Activated CD4-positive, CD25-positive, alpha-beta regulatory T cell treated with anti-CD3 and anti-CD28 coated beads, Interleukin-2, amount 50 U/mL, for 16 hours (primary cell): ENCODE results near the gene PTBP3.

ENCODE experiments used
- DNase-seq: peaks from one replicate; pipeline ENCODE4 v3.0.0-alpha.2; 2020; ENCODE audit warnings: low read depth, low spot score

Gene PTBP3

DNA sequence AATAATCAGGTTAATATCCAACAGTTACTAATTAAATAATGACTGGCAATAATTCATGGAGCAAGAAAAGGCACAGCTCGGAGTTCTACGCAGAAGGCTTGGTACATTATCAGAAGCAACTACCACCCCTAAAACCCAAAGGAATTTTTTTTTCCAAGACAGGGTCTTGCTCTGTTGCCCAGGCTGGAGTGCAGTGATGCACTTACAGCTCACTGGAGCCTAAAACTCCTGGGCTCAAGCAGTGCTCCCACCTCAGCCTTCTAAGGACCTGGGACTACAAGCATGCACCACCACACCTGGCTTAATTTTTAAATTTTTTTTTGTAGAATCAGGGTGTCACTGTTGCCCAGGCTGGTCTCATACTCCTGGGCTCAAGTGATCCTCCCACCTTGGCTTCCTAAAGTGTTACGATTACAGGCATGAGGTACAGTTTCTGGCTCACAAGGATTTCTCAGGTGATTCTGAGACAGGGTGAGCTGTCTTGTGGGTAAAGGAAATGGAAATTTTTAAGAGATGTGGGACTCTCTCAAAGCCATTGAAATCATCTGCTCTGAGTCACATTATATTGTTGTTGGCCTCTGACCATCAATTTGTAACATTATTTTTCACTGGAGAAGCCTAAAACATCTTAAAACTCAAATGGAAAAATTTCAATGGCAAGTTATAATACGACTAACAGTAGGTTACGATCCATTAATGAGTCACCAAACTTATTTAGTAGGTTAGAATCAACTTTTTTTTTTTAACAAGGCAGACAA, 26.8 kb upstream of the PTBP3 start:
- DNase-seq, result no peak

DNA sequence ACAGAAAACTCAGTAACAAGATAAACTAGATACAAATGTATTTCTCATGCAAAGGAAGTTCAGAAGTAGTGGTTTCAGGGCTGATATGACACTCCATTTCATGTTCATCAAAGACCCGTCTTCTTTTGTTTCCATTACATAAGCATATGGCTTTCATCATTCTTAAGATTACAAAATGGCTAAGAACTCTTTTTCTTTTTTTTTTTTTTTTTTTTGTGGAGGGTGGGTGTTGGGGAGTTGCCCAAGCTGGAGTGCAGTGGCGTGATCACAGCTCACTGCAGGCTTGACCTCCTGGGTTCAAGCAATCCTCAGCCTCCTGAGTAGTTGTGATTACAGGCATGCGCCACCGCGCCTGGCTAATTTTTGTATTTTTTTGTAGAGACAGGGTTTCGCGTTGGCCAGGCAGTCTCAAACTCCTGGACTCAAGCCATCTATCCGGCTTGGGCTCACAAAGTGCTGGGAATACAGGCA, 22.0 kb upstream of the PTBP3 start:
- no peak for DNase-seq

DNA sequence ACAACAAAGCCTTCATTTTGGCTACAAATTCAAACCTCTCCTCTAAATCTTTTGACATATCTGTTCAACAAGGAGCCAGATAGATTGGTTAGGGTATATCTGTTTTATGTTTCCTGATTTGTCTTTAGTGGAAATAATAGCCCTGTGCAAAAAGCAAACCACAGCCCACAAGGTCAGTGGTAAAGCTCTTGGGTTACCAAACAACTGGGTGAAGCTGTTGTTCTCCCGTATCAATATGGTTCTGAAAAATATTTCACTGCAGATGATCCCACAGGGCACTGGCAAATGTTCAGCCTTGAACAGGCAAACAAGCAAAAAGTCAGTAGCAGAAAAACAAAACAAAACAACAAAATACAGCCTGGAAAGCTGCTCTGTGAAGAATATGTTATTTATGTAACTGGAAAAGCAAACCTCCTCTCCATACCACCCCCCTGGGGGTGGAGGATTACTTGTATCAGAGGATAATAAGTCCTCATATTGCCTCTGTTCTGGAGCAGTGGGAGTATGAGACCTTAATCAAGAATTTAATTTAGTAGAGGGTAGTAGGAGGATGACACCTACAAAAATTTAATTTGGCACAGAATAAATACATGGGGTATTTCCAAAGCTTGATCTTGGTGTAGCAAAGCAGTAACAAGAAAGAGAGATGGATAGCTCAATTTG, 20.8 kb upstream of the PTBP3 start:
- no peak for DNase-seq

DNA sequence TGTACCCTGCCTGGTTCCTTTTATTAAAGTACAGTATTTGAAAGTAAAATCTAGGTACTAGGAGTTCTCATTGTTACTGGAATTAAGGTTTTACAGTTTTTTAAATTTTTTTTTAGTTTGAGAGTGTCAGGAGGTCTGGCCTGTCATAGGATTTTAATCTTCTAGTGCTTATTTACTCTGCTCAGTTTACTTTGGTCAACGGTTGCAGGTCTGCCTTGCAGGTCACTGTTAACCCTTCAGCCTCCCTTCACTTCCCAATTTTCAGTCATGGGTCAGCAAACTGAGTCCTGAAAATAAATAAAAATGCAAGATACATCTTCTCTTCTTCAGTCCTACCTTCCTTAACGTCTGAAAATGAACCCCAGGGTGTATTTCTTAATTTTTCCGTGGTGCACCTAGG, 18.8 kb upstream of the PTBP3 start:
- no peak for DNase-seq

DNA sequence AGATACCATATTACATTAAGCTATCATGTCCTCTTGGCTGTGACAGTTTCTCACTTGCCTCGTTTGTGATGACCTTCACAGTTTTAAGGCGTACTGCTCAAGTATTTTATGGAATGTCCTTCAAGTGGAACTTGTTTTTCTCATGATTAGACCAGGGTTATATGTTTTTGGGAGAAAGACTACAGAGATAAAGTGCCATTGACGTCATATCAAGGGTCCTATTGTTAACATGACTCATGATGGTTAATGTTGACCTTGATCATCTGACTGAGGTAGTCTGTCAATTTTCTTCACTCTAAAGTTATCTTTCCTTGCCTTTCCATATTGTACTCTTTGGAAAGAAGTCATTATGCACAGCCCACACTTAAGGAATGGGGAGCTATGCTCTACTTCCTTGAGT, 17.8 kb upstream of the PTBP3 start:
- DNase-seq, result no peak

DNA sequence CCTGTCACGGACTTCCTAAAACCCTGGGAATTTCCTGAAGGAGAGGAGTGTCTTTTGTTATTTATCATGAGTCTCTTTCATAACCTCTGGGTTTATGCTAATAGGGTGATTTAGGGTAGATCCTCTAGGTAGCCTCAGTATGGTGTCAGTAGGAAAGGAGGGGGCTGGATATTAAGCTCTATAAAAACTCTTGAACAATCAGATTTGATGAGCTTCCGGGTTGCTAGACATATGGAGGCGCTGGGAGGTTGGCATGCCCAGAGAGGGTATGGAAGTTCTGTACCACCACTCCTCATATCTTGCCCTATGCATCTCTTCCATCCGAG, 15.6 kb upstream of the PTBP3 start:
- DNase-seq, result no peak

DNA sequence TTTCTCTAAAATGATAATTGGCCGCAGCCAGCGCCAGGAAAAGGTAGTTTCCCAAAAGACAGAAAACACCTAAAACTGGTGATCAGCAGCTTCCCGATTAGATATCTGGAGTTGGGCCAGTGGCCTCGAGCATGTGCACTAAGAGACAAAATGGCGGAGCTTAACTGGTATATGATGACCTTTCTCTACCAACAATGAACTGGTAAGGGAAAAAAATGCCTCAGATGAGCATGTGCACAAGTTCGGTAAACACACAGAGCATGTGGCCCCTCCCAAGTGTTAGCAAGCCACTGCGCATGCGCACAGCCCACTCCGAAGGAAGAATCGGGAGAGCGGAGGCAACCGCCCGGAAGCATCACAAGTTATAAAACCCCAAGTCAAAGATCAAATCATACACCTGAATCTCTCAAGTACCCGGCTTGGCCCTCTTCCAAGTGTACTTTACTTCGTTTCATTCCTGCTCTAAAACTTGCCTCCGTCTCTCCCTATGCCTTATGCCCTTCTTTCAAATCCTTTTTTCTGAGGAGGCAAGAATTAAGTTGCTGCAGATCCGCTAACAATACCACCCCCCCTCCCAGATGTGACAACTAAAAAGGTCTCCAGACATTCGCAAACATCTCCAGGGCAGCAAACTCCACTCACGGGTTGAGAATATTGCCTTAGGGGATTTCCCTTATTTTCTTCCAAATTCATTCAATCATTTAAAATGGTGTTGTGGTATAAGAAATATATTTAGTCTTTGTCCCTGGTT, 15.0 kb upstream of the PTBP3 start:
- DNase-seq, result peak; percentile 26

DNA sequence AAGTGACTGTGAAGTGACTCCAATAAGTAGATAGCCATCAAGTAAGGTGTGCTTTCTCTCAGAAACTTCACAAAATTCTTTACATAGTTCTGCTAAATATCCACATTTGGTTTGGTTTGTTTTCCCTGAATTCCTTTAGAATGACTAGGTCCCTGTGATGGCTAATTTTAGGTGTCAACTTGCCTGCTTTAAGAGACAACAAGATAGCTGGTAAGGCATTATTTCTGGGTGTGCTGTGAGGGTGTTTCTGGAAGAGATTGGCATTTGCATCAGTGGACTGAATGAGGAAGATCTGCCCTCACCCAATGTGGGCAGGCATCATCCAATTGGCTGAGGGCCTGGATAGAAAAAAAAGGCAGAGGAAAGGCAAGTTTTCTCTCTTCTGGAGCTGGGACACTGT, 8.3 kb upstream of the PTBP3 start:
- DNase-seq, result no peak

DNA sequence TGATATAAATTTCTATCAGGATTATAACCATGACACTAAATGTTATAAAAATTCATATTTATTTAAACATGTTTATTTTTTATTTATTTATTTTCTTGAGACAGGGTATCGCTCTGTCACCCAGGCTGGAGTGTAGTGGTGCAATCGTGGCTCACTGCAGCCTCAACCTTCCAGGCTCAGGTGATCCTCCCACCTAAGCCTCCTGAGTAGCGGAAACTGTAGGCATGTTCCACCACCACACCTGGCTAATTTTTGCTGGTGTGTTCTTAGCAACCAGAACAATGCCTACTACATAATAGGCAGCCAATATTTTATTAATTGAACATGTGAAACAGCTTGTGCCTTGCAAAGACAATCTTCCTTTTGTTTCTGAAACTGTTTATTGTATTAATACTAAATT, 6.5 kb upstream of the PTBP3 start:
- no peak for DNase-seq

DNA sequence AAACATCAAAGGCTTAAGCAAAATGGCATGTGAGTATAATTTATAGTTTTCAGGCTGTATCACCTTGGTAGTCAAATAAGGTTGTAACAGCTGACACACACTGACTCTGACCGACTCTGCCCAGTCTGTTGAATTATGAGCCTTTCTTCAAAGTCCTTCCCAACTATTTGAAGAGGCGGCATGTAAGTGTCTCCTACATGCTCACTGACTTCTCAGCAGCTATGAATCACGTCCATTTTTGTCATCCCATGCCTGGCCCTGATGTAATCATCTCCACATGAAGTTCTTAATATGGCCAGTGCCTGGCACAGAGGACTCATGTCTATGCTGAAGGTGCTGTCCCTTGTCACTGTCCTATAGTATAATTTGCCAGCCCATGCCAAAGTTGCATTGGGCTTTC, 5.1 kb upstream of the PTBP3 start:
- DNase-seq, result no peak

DNA sequence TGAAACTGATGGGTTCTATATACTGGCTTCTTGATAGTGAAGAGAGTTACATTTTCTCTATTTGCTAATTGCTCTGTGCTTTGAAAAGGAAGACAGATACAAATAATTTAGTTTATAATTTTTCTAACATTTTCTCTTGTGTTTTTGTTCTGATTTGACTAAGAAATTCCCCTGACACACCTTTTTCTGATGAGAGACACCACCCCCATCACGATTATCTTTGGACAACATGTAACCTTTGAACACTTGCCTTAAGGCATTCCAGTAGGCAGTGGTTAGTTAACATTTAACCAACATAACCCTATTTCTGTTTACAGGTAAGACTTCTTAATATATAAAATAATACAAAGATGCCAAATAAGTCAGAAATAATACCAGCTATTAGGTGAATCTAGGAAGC, 4.1 kb upstream of the PTBP3 start:
- no peak for DNase-seq

DNA sequence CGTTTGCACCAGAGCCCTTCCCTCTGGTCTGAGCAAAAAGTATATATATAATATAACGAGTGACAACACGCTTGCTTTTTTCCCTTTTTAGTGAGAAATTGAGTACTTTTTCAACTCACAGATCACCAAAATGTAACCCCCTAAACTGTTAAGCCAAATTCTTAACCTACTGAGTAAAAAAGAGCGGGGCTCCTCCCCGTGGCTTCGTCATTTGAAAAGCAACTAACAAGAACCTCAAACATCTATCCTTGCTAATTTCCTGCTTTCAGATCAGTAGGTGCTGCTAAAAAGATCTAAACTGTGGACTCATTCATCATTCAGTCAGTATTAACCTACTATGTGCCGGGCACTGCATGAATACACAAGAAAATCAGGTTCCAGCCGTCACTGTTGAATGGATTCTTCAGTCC, 1.0 kb upstream of the PTBP3 start:
- DNase-seq, result no peak

DNA sequence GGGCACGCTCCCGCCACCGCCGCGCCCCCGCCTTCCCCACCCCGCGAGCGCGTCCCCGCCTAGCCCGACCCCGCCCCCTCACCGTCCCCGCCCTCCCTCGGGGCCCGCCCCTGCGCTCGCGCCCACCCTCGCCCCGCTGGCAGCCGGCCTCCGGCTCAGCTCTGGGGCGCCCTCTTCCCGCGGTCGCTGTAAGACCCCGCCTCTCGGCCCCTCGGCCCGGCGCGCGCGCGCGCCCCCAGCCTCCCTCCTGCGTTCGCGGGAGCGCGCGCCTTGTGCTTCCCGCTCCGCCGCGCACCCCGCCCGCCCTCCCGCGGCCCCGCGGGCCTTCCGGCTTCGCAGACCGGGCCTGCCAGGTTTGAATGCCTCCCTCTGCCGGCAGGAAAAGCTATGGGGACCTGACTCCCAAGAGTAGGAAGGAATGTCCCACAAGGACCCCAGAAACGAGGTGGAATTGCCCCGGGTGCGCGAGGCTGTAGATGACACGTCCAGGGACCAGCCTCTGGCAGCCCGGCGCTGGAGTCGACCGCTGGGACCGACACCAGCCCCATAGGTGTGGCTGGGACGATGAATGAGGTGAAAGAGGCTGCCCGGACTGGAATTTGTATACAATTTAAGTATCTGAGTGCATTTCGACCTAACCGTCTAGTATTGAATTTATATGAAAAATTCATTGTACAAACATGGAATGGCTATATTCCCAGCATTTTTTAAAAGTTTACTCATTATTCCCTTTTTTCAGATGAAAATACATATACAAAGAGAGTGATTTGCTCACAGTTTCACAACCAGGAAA, 416 bp upstream of the PTBP3 start:
- peak; percentile 84 for DNase-seq

DNA sequence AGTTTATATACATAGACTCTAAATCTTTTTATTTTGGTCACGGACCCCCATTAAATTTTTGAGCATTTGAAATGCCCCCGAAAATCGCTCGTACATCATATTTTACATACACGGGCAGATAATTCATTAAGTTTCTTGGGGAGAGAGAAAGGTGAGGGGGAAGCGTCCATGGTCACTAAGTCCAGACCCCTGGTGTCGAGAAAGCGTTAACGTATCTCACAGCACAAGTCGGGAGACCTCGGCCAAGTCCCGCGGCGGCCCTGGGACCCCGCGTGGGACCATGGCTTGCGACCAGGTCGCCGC, 794 bp downstream of the PTBP3 start:
- DNase-seq, result no peak

DNA sequence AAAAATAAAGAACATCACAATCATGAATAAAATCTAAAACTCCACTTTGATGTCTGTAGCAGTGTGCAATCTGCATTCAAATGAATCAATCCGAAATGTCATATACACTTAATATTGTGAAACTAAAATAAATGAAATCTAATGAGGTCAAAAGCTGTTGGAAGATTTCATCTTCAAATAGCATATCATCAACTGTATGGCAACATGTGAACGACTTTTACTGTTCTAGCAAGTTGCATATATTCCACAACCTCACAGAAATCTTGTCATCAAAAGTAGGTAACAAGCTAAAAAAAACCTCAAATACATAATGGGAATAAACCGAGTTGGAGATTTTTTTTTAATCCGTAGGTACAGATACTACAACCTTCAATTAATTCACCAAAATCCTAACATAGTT, 1.2 kb downstream of the PTBP3 start:
- no peak for DNase-seq

DNA sequence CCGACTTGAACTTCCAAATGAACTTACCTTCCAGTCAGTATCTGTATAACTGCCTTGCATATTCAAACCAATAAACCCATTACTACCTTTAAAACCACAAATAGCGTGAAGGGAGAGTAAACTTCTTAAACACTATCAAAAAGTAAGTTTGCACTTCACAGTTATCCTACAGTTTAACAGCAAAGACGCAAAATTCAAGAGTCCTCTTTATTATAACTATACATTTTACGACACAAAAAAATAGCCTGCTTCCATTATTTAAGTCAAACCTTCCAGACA, 1.8 kb downstream of the PTBP3 start:
- DNase-seq, result no peak

DNA sequence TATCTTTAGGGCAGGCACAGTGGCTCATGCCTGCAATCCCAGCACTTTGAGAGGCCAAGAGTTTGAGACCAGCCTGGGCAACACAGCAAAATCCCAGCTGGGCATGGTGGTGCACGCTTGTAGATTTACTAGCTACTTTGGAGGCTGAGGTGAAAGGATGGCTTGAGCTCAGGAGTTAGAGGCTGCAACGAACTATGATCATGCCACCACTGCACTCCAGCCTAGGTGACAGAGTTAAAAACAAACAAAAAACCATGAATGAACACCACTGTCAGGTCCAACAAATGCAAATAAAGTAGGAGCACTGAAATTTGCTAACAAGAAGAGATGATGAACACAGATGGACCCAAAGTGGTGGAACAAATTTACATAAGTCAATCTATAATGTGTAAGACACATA, 4.9 kb downstream of the PTBP3 start:
- no peak for DNase-seq

DNA sequence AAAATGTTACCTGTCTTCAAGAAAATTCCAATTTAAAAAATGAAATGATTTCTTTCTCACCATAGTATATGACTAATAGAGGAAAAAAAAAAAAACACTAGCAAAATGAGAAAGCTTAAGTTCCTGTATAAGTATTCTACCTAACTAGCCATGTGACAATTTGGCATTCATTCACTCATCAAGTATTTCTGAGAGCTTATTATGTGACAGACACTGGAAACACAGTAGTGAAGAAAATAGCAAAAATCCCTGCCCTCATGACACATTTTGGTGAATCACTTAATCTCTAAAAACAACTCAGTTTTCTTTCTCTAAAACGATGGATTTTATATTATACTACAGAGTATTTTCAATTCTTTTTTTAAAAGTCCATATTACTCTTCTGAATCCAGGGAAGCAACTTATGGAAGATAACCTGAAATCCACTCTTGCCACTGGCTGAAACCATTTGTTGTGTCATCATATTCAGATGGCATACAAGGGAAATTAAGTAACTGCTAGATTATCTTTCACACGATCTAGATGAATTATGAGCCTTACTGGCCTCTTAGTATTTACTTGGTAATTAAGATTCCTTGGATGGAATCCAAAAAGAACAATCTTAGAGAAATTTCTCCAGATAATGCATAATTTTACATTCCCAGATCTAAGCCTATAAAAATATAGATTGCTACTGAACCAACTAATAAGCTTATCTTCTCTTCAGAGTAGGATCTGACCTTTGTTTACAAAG, 5.5 kb downstream of the PTBP3 start:
- DNase-seq, result no peak

DNA sequence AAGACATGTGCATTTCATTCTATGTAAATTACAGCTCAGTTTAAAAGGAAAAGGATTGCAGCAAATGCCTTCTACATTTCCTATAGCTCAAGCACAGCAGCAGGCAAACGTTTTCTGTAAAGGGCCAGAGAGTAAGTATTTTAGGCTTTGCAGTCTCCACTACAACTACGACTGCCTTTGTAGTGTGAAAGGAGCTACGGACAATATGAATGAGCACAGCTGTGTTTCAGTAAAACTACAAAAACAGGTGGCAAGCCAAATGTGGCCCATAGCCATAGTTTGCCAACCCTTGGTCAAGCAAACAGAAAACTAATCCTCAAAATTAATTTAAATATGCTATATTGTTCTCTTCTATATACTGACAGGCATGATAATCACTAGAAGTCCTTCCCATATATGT, 7.2 kb downstream of the PTBP3 start:
- no peak for DNase-seq

DNA sequence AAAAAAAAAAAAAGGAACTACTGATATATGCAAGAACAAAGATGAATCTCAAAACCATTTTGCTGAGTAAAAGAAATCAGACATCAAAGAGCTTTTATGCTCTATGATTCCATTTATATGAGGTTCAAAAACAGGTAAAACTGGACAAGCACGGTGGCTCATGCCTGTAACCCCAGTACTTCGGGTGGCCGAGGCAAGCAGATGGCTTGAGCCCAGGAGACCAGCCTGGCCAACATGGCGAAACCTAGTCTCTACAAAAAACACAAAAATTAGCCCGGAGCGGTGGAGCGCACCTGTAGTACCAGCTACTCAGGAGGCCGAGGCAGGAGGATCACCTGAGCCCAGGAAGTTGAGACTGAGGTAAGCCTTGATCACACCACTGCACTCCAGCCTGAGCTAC, 7.8 kb downstream of the PTBP3 start:
- DNase-seq, result no peak

DNA sequence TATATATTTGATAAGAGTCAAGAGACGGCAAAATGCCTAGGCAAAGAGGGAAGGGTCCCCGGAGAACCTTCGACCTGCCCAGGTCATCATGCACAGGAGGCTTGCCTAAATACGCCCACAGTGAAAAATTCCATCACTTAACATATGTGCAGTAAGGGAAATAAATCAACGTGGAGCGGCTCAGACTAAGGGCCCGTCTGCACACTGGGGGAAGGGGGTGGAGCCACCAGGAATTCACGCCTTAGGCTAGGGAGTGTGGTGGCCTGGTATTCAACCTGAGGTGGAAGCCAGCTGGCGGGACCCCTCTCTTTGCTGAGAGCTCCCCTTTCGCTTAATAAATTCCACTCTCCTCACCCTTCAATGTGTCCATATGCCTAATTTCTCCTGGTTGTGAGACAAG, 8.3 kb downstream of the PTBP3 start:
- DNase-seq, result no peak

DNA sequence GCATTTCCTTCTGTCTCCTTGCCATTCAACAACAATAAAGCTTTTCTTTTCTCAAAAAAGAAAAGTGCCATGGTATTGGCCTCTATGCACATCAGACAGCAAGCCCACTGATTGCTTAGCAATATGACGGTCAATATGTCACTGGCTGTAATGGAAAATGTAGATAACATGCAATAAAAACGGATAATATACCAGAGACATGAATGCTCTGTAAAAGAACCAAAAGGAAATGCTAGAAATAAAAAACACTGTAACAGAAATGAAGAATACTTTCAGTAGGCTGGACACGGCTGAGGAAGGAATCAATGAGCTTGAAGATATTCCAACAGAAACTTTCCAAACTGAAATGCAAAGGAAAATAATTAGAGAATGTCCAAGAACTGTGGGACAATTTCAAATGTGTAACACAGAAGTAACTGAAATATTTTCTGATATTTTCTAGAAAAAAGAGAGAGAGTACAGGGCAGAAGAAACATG, 10.0 kb downstream of the PTBP3 start:
- no peak for DNase-seq
